ENCODE results near the gene RSAD2. TPM values are rescaled to one million over a fixed set of nuclear protein-coding genes. Genes with fewer than 3 reads are reported as not detected.

Gene RSAD2
- polyA plus RNA-seq, 3 donors: 3.3 to 4.5 (median 4.0) TPM

DNA sequence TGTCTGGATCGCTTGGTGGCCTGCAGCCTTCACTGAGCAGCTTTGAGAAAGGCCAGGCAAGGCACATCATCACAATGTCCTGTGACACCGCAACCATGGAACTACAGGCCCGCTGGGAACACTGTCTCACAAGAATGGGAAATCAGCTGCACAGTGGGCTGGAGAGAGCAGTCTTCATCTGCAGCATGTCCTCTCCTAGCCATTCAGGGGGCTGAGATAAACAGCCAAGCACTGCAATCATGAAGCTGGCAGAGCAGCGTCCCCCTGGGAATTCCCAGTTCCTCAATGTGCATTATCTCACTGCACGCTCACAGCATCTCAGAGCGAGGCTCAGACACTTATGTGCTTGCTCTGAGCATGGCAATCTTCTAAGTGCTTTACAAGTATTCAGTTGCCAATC, 13.8 kb upstream of the RSAD2 start:
- no peak for DNase-seq (ENCODE audit: low read depth in 3 of 3, low spot score in 2 of 3)

DNA sequence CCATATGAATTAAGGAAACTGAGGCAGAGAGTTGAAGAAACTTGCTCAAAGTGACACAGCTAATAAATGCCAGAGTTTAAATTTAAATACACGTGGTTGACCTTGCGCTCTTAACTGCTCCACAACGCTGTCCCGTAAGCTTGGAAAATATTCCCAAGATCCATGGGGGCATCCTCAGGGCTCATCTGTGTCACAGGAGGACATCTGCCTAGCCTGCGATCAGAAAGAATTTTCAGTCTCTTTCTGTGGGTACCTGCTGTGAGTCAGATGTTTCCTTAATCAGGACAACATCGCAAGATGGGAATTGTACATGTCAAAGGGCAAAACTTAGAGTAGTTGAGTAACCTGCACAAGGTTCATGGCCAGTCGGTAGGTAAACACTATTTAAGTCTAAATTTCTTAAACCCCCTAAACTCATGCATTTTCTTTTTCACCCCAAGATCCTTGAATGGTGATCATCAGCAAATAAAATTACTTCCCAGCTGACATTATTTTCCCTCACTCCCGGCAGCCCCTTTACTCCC, 13.3 kb upstream of the RSAD2 start:
- DNase-seq (ENCODE audit: low read depth in 3 of 3, low spot score in 2 of 3): no peak

DNA sequence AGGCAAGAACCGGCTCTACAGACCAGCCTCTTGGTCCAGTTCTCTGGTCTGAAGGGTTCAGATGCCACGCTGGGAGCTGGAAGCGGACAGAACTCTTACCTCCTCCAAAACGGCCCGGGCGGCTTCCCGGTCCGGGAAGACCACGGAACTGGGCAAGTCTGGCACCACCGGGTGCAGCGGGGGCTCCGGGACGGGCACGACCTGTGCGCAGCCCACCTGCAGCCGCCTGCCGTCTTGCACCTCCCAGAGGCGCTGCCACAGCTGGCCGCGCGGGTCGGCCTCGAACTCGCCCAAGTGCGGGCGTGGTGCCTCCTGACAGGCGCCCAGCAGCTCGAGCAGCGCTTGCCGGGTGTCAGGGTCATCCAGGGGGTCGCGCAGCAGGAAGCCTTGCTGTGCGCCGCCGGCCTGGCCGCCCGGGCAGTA, 12.6 kb upstream of the RSAD2 start:
- DNase-seq (ENCODE audit: low read depth in 3 of 3, low spot score in 2 of 3): no peak

DNA sequence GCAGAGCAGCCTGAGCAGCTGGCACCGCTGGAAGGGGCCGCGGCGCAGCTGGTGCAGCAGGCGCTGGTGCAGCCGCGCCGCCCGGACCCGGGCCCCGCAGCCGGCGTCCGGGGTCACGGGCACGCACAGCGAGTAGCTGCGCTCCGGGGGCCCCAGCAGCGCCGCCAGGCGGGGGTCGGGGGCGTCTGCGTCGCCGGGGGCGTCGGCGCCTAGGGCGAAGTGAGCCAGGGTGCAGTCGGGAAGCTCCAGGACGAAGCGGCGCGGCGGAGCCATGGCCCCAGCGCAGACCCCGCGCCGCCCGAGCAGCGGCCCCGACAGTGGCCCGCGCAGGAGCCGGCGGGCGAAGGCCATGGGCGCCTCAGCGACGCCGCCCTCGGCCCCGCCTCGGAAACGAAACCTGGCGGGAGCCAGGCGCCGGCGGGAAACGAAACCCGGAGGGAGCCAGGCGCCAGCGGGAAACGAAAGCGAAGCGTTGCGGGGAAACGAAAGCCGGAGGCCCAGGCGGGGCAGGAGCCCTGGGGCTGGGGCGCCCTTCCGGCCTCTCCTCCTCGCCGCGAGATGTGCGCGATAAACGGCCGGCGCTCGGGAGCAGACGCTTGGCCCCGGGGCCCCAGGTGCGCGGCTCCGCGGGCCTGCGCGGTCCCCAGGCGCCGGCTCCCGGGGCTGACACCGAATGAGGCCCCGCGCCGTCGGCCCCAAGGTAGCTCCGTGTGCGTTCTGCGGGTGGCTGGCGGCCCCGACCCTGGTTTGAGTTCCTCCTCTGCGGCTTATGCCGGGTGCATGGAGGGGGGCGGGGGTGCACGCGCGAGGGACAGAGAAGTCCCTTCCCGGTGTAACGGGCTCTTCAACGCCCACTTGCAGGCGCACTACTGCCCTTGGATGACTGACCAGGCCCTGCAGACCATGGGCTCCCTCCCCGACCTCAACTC, 12.0 kb upstream of the RSAD2 start, which contains the start of gene CMPK2:
TSS of gene CMPK2 (minus strand) at position 562 of the 929 bp plus-strand sequence. CDS start at position 351, 211 bp downstream.
- peak in 2 of 3 donors; percentile 17 to 41 for DNase-seq (ENCODE audit: low read depth in 3 of 3, low spot score in 2 of 3)

DNA sequence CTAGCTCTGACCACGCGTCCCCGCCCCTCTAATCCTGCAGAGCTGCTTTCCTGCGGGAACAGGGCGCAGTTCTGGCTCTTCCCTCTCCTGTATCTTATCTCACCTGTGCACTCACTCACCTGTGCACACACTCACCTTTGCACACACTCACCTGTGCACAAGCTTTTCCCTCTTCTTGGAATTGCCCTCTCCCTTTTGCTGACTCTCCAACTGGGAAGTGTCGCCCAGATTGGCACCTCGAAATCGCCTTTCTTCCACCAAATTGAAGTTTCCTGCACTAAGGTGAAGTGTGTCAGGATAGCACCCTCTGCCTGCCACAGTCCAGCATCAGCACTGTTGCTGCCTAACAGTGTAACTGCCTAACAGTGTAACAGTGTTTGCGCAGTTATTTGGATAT, 11.3 kb upstream of the RSAD2 start:
- peak; percentile 13 to 40 (median 29) for DNase-seq (ENCODE audit: low read depth in 3 of 3, low spot score in 2 of 3)

DNA sequence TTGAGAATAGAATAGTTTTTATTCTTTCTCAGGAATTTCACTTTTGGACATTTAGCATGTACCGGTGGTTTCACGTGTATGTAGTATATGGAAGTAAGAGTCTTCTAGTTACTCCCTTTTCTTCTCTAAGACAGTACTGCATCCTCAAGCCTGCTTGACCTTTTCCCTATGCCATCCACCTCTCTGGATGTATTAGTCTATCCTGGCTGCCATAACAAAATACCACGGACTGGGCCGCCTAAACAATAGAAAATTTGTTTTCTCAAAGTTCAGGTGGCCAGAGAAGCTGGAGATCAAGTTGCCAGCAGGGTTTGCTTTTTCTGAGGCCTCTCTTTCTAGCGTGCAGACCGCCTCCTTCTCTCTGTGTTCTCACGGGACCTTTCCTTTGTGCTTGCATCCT, 10.6 kb upstream of the RSAD2 start:
- DNase-seq (ENCODE audit: low read depth in 3 of 3, low spot score in 2 of 3): no peak

DNA sequence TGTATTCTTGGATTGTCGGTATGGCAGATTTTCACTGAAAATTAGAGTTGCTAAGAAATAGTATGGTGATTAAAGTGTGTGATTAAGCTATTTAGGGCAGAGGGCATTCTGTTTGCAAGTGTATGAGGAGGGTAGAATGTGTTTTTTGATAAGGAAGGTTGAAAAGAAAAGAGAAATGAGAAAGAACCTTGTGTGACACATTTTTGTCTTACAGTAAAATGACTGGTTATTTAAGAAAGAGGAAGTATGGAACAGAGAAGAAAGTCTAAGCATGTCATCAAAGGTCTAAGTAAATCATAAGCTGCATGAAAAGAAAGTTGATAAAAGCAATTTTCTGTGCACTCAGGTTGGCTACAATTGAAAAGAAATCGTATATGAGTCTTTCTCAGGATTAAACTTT, 5.2 kb upstream of the RSAD2 start:
- no peak for DNase-seq (ENCODE audit: low read depth in 3 of 3, low spot score in 2 of 3)

DNA sequence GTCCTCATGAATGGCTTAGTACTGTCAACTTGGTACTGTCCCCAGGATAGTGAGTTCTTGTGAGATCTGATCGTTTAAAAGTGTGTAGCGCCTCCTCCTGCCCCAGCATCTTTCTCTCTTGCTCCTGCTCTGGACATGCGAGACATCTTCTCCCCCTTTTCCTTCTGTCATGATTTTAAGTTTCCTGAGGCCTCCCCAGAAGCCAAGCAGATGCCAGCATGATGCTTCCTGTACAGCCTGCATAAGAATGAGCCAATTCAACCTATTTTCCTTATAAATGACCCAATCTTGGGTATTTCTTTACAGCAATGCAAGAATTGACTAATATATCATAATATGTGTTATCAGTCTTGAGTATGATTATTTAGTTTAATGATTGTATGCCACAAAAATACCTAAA, 3.5 kb upstream of the RSAD2 start:
- DNase-seq (ENCODE audit: low read depth in 3 of 3, low spot score in 2 of 3): no peak

DNA sequence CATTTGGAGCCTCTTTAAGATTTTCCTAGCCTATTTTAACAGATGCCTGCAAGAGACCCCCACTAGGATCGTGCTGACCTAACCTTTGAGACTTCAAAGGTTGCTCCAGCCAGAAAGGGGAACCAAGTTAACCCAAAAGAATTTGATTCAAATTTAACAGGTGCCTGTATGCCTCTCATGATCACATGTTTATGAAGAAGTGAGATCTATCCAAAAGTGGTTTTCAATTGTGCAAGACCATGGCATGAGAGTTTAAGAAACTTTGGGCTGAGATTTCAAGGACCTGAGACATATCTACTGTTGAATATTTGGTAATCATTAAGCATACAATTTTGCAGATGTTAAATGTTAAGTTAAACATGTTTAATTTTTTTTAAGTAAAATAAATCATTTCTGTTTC, 1.3 kb upstream of the RSAD2 start:
- DNase-seq (ENCODE audit: low read depth in 3 of 3, low spot score in 2 of 3): no peak

DNA sequence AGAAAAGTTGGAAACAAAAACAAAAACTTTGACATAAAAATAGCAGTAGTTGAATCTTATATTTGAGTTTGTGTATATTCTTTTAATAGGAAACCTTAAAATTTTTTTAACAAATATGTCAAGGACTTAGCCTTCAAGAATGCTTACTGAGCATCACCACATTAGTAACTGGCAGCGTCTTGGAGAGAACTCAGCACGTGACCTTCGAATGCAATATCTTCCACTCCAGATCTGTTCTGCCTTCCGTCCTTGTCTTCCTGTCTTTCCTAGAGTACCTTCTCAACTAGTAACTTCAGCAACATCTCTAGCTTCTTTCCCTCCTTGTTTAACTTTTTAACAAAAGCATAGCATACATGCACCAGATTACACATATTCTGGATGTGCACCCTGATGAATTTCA, 972 bp downstream of the RSAD2 start:
- DNase-seq (ENCODE audit: low read depth in 3 of 3, low spot score in 2 of 3): no peak

DNA sequence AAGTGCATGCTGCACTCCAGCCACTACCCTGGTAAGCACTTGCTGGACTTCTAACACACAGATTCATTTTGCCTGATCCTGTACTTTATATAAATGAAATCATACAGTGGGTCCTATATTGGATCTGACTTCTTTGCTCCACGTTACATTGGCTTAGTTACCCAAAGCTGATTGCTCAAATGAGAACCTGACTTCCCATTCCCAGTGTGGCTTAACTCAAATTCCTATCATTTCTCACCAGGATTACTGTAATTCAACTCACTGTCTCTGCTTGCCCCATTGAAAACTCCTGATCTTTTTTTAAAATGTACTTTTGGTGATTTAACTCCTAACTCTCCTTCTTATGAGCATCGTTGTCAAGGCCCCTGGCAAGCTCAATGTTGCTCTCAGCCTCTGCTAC, 1.4 kb downstream of the RSAD2 start:
- DNase-seq (ENCODE audit: low read depth in 3 of 3, low spot score in 2 of 3): no peak

DNA sequence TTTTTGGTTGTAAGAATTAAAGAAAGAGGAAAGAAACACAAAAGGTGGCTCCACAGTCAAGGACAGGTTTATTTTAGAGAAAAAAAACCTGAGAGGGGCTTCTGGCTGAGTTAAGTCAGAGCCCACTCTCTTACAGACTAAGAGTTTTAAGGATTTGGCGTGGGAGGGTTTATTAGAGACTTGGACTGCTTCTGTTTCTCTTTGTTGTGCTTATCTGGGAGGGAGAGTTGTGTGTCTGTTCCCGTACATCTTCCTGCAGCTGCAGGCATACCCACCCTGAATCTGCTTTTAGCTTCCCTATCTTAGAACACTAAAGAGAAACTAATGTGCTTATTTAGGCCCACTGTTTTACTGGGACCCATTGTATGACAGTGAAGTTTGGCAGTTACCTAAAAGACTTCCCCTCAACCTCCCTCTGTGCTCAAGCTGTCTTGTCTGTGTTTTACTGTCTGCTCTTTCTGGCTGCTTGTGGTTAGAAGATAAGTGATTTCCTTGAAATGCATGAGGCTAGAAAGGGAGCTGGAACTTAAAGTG, 2.7 kb downstream of the RSAD2 start:
- DNase-seq (ENCODE audit: low read depth in 3 of 3, low spot score in 2 of 3): no peak

DNA sequence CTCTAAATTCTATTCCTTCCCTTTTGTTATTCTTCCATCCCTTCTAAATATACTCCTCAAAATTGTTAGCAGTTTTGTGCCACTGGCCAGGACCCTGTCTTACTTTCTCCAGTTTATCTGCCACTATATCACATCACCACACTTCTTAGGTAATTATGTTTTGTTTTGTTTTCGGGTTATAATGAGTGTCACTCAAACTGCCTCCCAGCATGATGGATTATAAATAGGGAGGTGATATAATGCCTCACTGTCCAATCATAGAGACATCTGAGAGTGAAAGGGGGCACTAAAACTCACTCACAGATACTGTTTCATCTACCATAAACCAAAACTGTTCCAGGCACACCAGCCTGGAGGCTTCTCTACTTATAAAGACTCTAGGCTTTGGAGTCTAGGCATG, 3.5 kb downstream of the RSAD2 start:
- DNase-seq (ENCODE audit: low read depth in 3 of 3, low spot score in 2 of 3): no peak

DNA sequence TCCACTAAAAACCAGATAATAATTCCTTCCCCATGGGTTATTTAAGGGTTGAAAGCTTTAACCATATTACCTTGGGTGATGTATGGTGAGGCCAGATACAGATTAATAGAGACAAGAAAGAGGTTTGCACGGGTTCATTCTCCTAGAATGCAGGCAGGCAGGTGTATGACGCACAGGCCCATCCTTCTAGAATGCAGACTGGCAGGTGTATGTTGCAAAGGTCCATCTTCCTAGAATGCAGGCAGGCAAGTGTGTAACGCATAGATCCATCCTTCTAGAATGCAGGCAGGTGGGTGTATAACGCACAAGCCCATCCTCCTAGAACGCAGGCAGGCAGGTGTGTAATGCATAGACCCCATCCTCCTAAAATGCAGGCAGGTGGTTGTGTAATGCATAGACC, 3.9 kb downstream of the RSAD2 start:
- no peak for DNase-seq (ENCODE audit: low read depth in 3 of 3, low spot score in 2 of 3)

DNA sequence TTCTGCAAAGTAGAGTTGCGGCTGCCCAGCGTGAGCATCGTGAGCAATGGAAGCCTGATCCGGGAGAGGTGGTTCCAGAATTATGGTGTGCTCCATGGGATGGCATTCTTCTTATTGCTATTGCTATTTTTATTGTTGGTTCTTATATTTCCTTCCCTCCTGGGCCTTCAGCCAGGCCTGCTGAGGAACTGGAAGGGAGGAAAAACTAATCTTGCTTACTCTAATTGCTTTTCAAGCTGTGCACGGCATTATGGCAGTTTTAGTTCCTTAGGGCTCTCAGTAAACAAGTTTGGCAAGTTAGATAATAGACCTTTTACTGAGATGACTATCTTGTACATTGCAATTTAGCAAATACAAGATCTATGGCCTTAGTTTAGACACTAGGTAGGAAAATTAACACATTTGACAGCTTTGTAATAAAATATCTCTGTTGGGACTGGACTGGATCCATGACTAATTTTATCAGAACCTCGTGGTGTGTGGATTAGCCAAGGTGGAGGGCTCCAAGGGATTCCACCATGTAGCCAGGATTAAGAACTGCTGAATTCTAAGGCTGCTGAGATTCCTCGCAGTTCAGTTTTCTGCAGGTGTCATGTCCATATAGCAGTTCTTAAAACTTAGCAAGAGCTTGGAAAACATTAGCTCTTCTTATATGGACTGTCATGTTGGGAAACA, 6.0 kb downstream of the RSAD2 start:
- DNase-seq (ENCODE audit: low read depth in 3 of 3, low spot score in 2 of 3): no peak

DNA sequence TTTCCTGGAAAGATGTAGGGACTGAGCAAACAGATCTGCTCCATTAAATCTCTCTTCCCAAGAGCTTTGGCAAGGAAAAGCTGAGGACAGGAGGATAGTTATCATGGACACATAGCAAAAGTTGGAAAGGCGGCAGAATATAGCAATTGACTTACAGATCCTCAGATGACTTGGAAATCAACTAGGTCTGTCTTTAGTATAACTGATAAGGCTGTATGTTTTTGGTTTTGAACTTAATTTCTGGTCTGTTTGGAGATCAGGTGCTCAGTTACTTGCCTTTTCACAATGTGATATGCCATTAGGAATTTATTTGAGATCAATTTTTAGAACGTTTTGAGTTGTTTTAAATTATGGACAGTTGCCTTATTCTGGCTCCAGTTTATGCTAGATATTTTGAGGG, 8.0 kb downstream of the RSAD2 start:
- DNase-seq (ENCODE audit: low read depth in 3 of 3, low spot score in 2 of 3): no peak

DNA sequence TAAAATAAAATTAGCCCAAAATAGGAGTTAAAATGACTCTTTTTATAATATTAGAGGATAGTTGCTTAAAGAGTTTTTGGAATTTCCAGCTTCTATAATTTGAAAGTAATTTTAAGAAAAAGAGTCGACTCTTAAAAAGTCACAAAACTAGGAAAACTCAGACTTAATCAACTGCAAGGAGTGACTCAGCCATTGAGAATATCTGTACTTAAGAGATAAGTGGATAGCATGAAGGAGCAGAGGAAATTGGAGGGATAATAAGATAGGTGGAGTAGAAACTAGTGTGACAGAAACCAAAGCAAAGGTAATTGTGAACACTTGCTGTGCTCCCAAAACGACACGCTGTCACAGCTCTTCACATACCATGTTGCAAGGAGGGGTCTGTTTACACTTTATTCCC, 8.4 kb downstream of the RSAD2 start:
- no peak for DNase-seq (ENCODE audit: low read depth in 3 of 3, low spot score in 2 of 3)

DNA sequence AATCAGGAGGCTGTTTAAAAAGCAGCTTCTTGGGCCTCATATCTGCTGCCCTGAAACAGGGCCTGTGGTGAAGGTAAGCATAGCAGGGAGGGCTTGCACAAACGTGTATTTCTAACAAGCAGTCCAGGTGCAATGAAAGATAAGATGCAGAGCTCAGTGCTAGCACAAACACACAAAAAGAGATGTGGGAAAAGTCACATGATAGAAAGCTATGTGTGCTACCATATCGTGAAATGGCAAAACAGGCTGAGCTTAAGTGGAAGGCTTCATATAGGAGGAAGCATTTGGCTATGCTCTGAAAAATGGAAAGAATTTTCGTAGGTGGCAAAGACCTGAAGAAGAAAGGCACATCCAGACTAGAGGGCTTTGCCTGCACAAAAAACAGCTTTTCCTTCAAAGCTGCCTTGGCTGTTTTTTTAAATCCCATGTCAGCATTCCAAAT, 10.2 kb downstream of the RSAD2 start:
- no peak for DNase-seq (ENCODE audit: low read depth in 3 of 3, low spot score in 2 of 3)

DNA sequence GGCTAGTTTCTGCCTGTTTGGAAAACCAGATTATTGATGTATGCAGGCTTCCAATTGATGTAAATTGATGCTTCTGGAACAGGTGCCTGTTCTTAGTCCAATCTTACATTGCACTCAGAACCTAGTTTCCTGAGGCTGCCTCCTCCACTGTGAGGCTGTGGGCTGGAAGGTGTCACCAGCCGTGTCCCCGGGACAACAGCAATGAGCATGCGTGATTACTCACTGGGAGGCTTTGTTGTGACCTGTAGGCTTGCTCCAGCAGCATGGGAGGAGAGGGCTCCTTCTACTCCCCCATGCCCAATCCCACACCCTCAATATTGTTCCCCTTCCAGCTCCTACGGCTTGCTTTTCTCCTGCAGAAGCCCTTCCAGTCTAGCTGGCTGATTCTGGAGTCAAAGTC, 11.1 kb downstream of the RSAD2 start:
- DNase-seq (ENCODE audit: low read depth in 3 of 3, low spot score in 2 of 3): no peak

DNA sequence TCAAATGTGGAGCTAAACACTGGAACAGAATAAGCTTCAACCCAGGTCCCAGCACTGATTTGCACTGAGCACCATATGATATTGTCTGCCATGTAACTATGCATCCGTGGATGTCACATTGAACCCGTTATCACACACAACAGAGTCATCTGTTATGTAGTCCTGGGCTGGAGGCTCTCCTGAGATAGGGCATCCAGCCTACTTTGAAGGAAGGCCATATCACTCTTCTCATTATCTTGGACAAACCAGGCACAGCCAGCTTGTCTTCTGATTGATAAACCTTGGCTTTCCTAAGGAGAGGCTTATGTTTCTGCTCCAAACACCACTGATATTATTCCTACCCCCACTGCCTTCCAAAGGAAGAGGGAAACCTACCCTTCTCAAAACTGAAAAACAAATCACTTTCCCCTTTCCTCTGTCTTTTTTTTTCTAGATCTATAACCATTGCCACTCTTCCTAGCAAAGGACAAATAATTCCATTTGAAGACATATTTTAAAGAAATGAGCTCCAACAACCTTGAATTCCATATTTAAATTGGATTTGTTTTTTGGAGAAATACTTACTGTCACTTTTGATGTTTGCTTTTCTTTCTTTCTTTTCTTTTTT, 16.4 kb downstream of the RSAD2 start:
- no peak for DNase-seq (ENCODE audit: low read depth in 3 of 3, low spot score in 2 of 3)
